GM10266 (cell line): ENCODE results near the gene OLFM1.

Experiments
- DNase-seq: peaks from one replicate; pipeline ENCODE4 v3.0.0; 2012; ENCODE audit errors: extremely low spot score
- CTCF ChIP-seq: IDR thresholded peaks from 2 replicates; pipeline ENCODE4 v1.5.1; 2012; ENCODE audit warnings: mild to moderate bottlenecking, low read depth; ENCODE audit not compliant: control insufficient read depth, insufficient read depth; ENCODE audit errors: missing control alignments

OLFM1 gene

DNA sequence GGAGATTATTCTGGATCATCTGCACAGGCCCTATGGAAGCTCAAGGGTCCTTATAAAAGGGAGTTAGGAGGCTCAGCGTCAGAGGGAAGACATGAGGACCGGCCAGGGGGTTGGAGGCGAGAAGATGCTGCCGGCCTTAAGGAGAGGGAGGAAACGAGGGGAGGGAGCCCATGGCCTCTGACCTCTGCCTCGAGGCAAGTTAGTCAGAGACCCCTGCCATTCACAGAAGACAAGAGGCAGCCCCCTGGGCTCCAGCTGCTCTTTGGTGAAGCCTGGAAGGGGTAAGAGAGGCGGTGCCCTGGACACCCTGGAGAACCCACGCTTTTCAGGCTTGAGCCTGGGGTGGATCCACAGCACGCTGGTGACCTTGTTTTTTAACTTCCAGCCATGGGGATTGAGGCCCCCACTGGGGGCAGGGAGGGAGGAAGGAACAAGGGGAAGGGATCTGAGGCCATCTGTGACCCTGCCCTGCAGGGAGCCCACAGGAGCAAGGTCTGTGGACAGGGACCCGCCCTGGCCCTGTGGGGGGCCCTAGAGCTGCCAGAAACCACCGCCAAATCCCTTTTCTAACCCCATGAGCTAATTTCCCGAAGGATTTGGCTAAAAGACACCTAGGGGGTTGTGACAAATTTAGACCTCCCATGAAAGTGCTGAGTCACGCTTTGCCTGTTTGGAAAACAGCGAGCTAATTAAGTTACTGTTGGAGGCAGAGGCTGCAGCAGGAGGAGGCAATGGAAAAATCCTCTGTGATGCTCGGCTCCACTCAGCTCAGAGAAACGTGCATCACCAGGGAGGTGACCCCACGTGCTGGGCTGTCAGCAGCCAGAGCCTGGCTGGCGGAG lies 49.7 kb downstream of the OLFM1 start:
- no peak for DNase-seq
- TF ChIP-seq CTCF, result no peak

DNA sequence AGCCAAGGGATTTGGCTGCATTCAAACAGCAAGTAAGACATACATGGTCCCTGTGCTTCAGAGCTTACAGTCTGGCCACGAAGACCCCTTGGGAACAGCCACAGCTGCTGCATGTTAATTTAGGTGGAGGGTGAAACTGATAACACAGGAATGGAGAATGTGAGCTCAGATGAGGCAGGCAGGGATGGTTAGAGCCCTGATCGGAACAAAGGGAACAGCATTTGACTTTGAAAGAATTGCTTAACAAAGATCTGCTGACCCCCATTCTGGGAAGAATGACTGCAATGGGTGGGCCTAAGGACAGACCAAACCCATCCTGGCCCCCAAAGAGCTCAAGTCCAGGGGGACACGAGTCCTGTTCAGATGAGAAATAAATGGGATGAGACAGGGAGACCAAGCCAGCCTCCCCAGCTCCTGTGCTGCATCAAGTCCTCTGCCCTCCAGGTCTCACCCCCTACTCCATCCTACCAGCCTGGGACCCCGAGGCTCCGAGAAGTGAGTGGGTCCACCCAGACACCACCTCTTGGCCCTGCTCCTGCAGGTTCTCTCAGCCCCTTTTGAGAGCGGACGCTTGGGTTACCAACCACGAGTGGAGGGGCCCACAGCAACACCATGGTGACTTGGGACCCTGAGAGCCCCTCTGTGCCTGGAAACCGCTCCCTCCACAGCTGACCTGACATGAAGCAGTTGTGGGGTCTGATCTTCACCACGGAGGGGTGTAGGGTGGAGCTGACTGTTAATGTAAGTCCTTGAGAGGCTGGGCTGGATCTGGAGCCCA lies 50.8 kb downstream of the OLFM1 start:
- DNase-seq, result no peak
- TF ChIP-seq CTCF, result no peak

- TF ChIP-seq CTCF, result no peak
- DNase-seq, result no peak
These were observed 52.0 kb downstream of the OLFM1 start for GRCh38 chr9:135139366-135139959.

DNA sequence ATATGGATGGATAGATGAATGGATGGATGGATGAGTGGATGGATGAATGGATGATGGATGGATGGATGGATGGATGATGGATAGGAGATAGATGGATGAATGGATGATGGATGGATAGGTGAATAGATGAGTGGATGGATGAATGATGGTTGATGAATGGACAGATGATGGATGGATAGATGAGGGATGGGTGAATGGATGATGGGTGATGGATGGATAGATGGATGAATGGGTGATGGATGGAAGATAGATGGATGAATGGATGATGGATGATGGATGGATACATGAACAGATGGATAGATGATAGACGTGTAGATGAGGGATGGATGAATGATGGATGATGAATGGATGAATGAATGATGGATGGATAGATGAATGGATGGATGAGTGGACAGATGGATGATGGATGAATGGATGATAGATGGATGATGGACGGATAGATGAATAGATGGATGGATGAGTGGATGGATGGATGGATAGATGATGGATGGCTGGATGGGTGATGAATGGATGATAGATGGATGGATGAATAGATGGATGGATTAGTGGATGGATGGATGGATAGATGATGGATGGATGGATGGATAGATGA lies 53.8 kb downstream of the OLFM1 start:
- no peak for TF ChIP-seq CTCF
- no peak for DNase-seq

- TF ChIP-seq CTCF, result no peak
- DNase-seq, result no peak
These were observed 57.2 kb downstream of the OLFM1 start for GRCh38 chr9:135144581-135145170.

GRCh38 chr9:135145312-135145711 lies 57.8 kb downstream of the OLFM1 start:
- DNase-seq, result no peak
- TF ChIP-seq CTCF, result no peak
